ENCODE measurements around the gene MEI1.

MEI1 gene, protein sequence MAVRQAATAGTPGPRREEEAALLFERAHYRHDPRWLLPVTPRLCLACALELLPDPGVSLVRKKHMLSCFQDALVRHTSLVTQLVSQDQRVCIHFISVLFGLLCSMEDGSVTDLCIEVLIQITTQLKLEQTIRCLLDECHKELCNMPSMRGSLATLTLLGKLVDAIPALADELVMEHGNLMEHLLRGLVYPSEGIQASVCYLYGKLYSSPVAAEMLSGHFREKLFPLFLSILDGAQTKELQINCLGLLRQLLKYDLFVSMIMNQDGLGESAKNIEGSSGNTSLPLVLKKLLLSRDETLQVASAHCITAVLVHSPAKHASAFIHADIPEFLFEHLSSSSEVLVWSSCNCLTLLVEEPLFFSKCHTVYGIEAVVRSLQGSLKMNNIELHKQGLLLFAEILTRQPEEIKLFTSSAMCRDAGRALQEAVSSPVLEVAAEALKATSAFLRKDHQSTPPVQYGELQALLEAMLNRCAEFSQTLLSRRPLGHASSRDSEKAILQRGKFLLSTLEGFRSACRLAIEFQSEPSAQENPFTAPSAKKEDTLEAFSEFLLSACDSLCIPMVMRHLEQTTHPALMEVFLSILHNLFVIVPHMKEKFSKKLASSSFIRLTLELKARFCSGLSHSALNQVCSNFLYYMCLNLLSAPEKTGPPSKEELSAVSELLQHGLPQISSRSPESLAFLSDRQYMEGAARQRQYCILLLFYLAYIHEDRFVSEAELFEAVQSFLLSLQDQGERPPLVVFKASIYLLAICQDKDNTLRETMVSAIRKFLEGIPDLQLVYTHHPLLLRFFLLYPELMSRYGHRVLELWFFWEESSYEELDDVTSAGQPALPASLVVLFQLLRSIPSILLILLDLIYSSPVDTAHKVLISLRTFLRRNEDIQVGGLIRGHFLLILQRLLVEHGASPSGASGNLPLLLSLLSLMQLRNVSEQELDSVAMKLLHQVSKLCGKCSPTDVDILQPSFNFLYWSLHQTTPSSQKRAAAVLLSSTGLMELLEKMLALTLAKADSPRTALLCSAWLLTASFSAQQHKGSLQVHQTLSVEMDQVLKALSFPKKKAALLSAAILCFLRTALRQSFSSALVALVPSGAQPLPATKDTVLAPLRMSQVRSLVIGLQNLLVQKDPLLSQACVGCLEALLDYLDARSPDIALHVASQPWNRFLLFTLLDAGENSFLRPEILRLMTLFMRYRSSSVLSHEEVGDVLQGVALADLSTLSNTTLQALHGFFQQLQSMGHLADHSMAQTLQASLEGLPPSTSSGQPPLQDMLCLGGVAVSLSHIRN

DNA sequence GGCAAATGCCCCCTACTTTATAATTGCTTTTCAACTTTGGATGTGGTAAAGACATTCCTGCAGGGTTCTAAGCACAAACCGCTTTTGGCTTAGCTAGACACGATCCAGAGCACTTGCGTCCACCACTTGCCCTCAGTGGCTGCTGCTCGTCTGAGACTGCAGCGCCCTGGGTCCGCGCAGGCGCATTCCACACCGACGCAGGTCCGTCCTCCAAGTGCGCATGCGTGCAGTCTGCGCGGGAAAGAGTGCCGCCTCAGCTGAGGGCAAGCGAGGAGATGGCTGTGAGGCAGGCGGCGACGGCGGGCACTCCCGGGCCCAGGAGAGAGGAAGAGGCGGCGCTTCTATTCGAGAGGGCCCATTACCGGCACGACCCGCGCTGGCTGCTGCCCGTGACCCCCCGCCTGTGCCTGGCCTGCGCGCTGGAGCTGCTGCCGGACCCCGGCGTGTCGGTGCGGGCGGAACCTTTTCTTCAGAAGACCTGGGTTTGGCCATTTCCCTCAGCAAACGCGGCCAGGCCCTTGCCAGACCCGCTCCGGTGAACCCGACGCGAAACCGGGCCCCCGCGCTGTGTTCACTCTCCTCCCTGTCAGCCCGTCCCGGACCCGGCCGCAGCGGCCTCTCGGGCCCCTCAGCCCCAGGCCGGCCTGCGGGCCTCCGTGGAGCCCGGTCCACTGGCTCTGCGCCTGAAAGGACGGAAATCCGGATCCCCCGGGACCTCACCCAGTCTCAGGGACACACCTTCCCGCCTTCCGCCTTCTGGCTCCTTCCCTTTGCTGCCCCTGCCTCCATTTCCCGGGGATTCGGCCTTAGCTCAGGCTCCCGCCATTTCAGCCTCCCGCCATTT, at the start of gene MEI1:
Gene MEI1 (plus strand): TSS at position 240 of the 844 bp plus-strand sequence. CDS start 36 bp downstream, at position 276.
- TF ChIP-seq, protein P1, sequence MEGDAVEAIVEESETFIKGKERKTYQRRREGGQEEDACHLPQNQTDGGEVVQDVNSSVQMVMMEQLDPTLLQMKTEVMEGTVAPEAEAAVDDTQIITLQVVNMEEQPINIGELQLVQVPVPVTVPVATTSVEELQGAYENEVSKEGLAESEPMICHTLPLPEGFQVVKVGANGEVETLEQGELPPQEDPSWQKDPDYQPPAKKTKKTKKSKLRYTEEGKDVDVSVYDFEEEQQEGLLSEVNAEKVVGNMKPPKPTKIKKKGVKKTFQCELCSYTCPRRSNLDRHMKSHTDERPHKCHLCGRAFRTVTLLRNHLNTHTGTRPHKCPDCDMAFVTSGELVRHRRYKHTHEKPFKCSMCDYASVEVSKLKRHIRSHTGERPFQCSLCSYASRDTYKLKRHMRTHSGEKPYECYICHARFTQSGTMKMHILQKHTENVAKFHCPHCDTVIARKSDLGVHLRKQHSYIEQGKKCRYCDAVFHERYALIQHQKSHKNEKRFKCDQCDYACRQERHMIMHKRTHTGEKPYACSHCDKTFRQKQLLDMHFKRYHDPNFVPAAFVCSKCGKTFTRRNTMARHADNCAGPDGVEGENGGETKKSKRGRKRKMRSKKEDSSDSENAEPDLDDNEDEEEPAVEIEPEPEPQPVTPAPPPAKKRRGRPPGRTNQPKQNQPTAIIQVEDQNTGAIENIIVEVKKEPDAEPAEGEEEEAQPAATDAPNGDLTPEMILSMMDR (conservative IDR thresholded peaks at IDR 0.05; ENCODE audit: low read depth, low read length): no peak
- no peak within 1 kb of the TSS for H3K27ac ChIP-seq
- H2AFZ ChIP-seq (ENCODE audit: low read depth): no peak within 1 kb of the TSS
- no peak within 1 kb of the TSS for H3K4me3 ChIP-seq (IDR thresholded peaks at IDR 0.05; ENCODE audit: insufficient read depth, low read depth, low read length)
- no peaks in the 10 kb centered on the region for H4K20me1 ChIP-seq (ENCODE audit: insufficient read depth)
- H3K4me1 ChIP-seq (ENCODE audit: low read depth, poor library complexity, severe bottlenecking): peaks cover 11% of the 10 kb centered on the region
- no peaks in the 10 kb centered on the region for H3K27me3 ChIP-seq (ENCODE audit: insufficient read depth, low read depth)
- no peak within 1 kb of the TSS for H3K4me2 ChIP-seq
- no peaks in the 10 kb centered on the region for H3K36me3 ChIP-seq (ENCODE audit: insufficient read depth)
- H3K79me2 ChIP-seq (ENCODE audit: insufficient read depth, low read depth): no peaks in the 10 kb centered on the region
- H3K9ac ChIP-seq: no peak within 1 kb of the TSS

DNA sequence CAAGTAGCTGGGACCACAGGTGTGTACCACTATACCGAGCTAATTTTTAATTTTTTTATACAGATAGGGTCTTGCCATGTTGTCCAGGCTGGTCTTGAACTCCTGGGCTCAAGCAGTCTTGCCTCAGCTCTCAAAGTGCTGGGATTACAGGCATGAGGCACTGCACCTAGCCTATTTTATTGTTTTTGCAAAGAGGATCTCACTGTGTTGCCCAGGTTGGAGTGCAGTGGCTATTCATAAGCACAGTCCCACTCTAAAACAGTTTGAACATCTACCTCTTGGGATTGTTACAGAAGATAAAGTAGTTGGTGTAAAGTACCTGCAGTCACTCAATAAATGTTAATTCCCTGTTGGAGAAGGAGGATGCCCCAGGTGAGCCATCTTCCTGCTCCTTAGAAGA, 49.1 kb upstream of the MEI1 start:
- Histone ChIP-seq H3K4me3 (IDR thresholded peaks at IDR 0.05; ENCODE audit: insufficient read depth, low read depth, low read length) (no peak overlapping the region), H3K4me1 (ENCODE audit: low read depth, poor library complexity, severe bottlenecking) (peaks cover 14% of the 10 kb centered on the region), H4K20me1 (ENCODE audit: insufficient read depth) (no peaks in the 10 kb centered on the region), H2AFZ (ENCODE audit: low read depth) (no peak overlapping the region), H3K79me2 (ENCODE audit: insufficient read depth, low read depth) (no peaks in the 10 kb centered on the region), H3K27ac (no peak overlapping the region), H3K9ac (no peak overlapping the region), H3K27me3 (ENCODE audit: insufficient read depth, low read depth) (no peaks in the 10 kb centered on the region), H3K36me3 (ENCODE audit: insufficient read depth) (peaks cover 7% of the 10 kb centered on the region; the same call in 1 of the 2 replicates), H3K4me2 (no peak overlapping the region)
- TF ChIP-seq, protein P1 (conservative IDR thresholded peaks at IDR 0.05; ENCODE audit: low read depth, low read length): no peak

DNA sequence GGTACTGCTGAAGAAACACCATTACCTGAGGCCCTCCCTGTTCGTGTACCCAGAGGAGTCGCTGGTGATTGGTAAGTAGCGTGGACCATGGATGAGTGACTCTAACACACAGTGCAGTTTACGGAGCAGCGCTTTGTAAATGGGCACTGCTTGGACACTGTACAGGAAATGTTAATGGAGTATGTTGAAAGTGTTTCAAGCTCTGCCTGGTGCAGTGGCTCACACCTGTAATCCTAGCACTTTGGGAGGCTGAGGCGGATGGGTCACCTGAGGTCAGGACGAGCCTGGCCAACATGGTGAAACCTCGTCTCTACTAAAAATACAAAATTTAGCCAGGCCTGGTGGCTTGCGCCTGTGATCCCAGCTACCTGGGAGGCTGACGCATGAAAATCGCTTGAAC, 48.5 kb upstream of the MEI1 start:
- no peaks in the 10 kb centered on the region for H3K79me2 ChIP-seq (ENCODE audit: insufficient read depth, low read depth)
- no peak overlapping the region for H3K27ac ChIP-seq
- no peaks in the 10 kb centered on the region for H4K20me1 ChIP-seq (ENCODE audit: insufficient read depth)
- no peak overlapping the region for H3K4me2 ChIP-seq
- H3K27me3 ChIP-seq (ENCODE audit: insufficient read depth, low read depth): no peaks in the 10 kb centered on the region
- TF ChIP-seq, protein P1 (conservative IDR thresholded peaks at IDR 0.05; ENCODE audit: low read depth, low read length): no peak
- H3K36me3 ChIP-seq (ENCODE audit: insufficient read depth): peaks cover 7% of the 10 kb centered on the region; the same call in 1 of the 2 replicates
- peaks cover 14% of the 10 kb centered on the region for H3K4me1 ChIP-seq (ENCODE audit: low read depth, poor library complexity, severe bottlenecking)
- no peak overlapping the region for H3K9ac ChIP-seq
- H3K4me3 ChIP-seq (IDR thresholded peaks at IDR 0.05; ENCODE audit: insufficient read depth, low read depth, low read length): no peak overlapping the region
- no peak overlapping the region for H2AFZ ChIP-seq (ENCODE audit: low read depth)

All from KMS-11 (cell line).